CD4-positive, alpha-beta T cell (primary cell): ENCODE measurements around the gene UPK2. TPM values are rescaled to one million over a fixed set of nuclear protein-coding genes. Genes with fewer than 3 reads are reported as not detected.
"Not testable (repeated sequence)": the region's sequence is repeated elsewhere in the genome, so short reads cannot be mapped to it uniquely, and the experiment has no call there.

Experiments used
- ATAC-seq: fragments of 200-7000 bp; cut with Tn5 transposase; one replicate; pipeline ENCODE4 v1.10.0; 2022; ENCODE audit warnings: mild to moderate bottlenecking; ENCODE audit not compliant: poor library complexity
- CTCF ChIA-PET: fragments of 350-600 bp; sonication (Branson Sonifier 250); formaldehyde crosslinking; loops from one replicate; lab custom pipeline; 2021; ENCODE audit warnings: antibody characterized with exemption, inconsistent platforms; lab: Charles Lee
- POLR2A ChIA-PET: fragments of 350-600 bp; sonication (Branson Sonifier 250); formaldehyde crosslinking; loops from one replicate; lab custom pipeline; 2021; ENCODE audit warnings: antibody characterized with exemption, inconsistent platforms; lab: Charles Lee
- DNase-seq, 14 experiments: peaks; one replicate each; pipeline ENCODE4 v3.0.0-alpha.2; 2013 to 2020; ENCODE audit warnings: mixed read lengths in 2 of 14
- H3K27ac ChIP-seq, 2 donors: one replicate each; pipeline versions ENCODE4 v1.5.1 to v1.7.0; 2013; ENCODE audit warnings: low read length in 2 of 2, low read depth in 1 of 2, mild to moderate bottlenecking in 1 of 2
- H3K27me3 ChIP-seq, 2 experiments: 1 replicate in 1 of 2; 2 replicates in 1 of 2; pipeline versions ENCODE4 v1.6.1 to v1.7.0; 2013; ENCODE audit warnings: low read length in 2 of 2, control low read depth in 1 of 2, mild to moderate bottlenecking in 1 of 2, moderate library complexity in 1 of 2; ENCODE audit not compliant: insufficient read depth in 2 of 2, control insufficient read depth in 1 of 2
- H3K36me3 ChIP-seq: one replicate; pipeline ENCODE4 v1.6.1; 2013; ENCODE audit warnings: low read length, control low read depth; ENCODE audit not compliant: insufficient read depth
- H3K4me1 ChIP-seq: one replicate; pipeline ENCODE4 v1.6.1; 2013; ENCODE audit warnings: low read length, control low read depth; ENCODE audit not compliant: insufficient read depth
- H3K4me3 ChIP-seq: one replicate; pipeline ENCODE4 v1.5.1; 2013; ENCODE audit warnings: mild to moderate bottlenecking, low read length, moderate library complexity
- H3K9me3 ChIP-seq, 2 experiments: 1 replicate in 1 of 2; 2 replicates in 1 of 2; pipeline versions ENCODE4 v1.6.1 to v1.7.0; 2013; ENCODE audit warnings: low read length in 2 of 2, mild to moderate bottlenecking in 2 of 2, control low read depth in 1 of 2, moderate library complexity in 1 of 2; ENCODE audit not compliant: control insufficient read depth in 1 of 2, insufficient read depth in 1 of 2
- H3K27ac Mint-ChIP-seq: one replicate; pipeline ENCODE4 v1.8.0; 2020; ENCODE audit warnings: mixed read lengths
- H3K27me3 Mint-ChIP-seq: one replicate; pipeline ENCODE4 v1.8.0; 2021; ENCODE audit warnings: mixed read lengths
- H3K36me3 Mint-ChIP-seq: one replicate; pipeline ENCODE4 v1.8.0; 2021; ENCODE audit warnings: low read depth, mixed read lengths
- H3K4me1 Mint-ChIP-seq: one replicate; pipeline ENCODE4 v1.8.0; 2021; ENCODE audit warnings: low read depth, mixed read lengths
- H3K4me3 Mint-ChIP-seq: one replicate; pipeline ENCODE4 v1.8.0; 2020; ENCODE audit warnings: mild to moderate bottlenecking, mixed read lengths
- H3K9me3 Mint-ChIP-seq: one replicate; pipeline ENCODE4 v1.8.0; 2020; ENCODE audit warnings: mixed read lengths
- intact Hi-C, 2 experiments: fragments of 100-400 bp; cut with DNase I in 1 of 2; cut with micrococcal nuclease in 1 of 2; formaldehyde crosslinking; loops; one replicate each; pipeline versions ENCODE4 v1.15.1 to v1.9.0; 2023 to 2025; cut with DNase I, micrococcal nuclease
- total RNA-seq, 174 experiments: library from RNA in 2 of 174; stranded (reverse) in 2 of 174; gene quantifications; one replicate each; pipeline ENCODE4 v1.2.3 and lab custom pipeline; 2021 to 2026
- TF ChIP-seq, protein P1 (sequence below): fragments of 200-600 bp; IDR thresholded peaks from one replicate; pipeline ENCODE4 v1.8.0; 2022; ENCODE audit warnings: antibody characterized with exemption, mild to moderate bottlenecking

UPK2 gene
- total RNA-seq, 2 experiments from 2014 or later = 0.27 TPM; not detected in 1

- no peaks in the 10 kb centered on the region for H3K9me3 ChIP-seq
- no peaks in the 10 kb centered on the region for H3K4me1 ChIP-seq
- no peak overlapping the region for H3K4me3 ChIP-seq
- H3K27me3 Mint-ChIP-seq = peaks cover 9% of the 10 kb centered on the region
- H3K36me3 Mint-ChIP-seq = no peaks in the 10 kb centered on the region
- TF ChIP-seq, protein P1, sequence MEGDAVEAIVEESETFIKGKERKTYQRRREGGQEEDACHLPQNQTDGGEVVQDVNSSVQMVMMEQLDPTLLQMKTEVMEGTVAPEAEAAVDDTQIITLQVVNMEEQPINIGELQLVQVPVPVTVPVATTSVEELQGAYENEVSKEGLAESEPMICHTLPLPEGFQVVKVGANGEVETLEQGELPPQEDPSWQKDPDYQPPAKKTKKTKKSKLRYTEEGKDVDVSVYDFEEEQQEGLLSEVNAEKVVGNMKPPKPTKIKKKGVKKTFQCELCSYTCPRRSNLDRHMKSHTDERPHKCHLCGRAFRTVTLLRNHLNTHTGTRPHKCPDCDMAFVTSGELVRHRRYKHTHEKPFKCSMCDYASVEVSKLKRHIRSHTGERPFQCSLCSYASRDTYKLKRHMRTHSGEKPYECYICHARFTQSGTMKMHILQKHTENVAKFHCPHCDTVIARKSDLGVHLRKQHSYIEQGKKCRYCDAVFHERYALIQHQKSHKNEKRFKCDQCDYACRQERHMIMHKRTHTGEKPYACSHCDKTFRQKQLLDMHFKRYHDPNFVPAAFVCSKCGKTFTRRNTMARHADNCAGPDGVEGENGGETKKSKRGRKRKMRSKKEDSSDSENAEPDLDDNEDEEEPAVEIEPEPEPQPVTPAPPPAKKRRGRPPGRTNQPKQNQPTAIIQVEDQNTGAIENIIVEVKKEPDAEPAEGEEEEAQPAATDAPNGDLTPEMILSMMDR = no peak
- H3K27ac Mint-ChIP-seq = no peak overlapping the region
- intact Hi-C loops = no loop called here
- H3K4me1 Mint-ChIP-seq = no peaks in the 10 kb centered on the region
- peaks cover 0 to 9% of the 10 kb centered on the region in 2 experiments for H3K27me3 ChIP-seq
- no peaks in the 10 kb centered on the region for H3K9me3 Mint-ChIP-seq
- ATAC-seq (no peak), DNase-seq (no peak)
- ChIA-PET POLR2A (no interaction called here), CTCF (no interaction called here)
- H3K4me3 Mint-ChIP-seq = no peak overlapping the region
- no peak overlapping the region for H3K27ac ChIP-seq
- no peaks in the 10 kb centered on the region for H3K36me3 ChIP-seq
Observed at GRCh38 chr11:118979434-118979833, 23.3 kb downstream of the UPK2 start.

DNA sequence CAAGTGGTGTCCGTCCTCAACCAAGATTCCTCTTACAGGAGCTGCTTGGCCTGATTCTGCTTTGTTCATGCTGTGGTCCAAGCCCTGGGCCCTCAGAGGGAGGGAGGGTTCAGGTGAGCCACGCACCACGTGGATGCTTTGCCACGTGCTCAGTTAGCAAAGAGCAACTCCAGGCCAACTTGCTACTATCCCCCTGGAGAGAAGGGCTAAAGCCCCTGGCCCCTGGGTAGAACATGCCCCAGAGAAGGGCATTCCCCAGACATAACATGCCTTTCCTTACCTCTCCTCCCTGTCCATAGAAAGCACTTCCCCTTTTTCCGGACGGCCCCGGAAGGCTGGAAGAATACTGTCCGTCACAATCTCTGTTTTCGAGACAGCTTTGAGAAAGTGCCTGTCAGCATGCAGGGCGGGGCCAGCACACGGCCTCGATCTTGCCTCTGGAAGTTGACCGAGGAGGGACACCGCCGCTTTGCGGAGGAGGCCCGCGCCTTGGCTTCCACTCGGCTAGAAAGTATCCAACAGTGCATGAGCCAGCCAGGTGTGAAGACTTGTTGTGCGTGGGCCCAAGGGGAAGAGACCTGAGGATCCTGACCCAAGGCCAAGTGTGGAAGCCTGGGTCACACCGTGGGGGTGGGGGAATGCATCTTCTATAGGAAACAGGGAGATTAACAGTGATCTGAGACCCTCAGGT, 24.2 kb downstream of the UPK2 start:
- Histone ChIP-seq H3K9me3 (no peaks in the 10 kb centered on the region), H3K4me1 (no peaks in the 10 kb centered on the region), H3K36me3 (no peaks in the 10 kb centered on the region), H3K4me3 (no peak overlapping the region), H3K27ac (no peak overlapping the region), H3K27me3 (peaks cover 0 to 9% of the 10 kb centered on the region in 2 experiments)
- H3K4me1 Mint-ChIP-seq = no peaks in the 10 kb centered on the region
- no peak overlapping the region for H3K27ac Mint-ChIP-seq
- no peaks in the 10 kb centered on the region for H3K9me3 Mint-ChIP-seq
- H3K27me3 Mint-ChIP-seq = peaks cover 3% of the 10 kb centered on the region
- DNase-seq (no peak), ATAC-seq (no peak)
- H3K4me3 Mint-ChIP-seq = no peak overlapping the region
- TF ChIP-seq, protein P1 = no peak
- intact Hi-C loops = no loop called here
- CTCF ChIA-PET = no interaction called here
- no peaks in the 10 kb centered on the region for H3K36me3 Mint-ChIP-seq
- POLR2A ChIA-PET = no interaction called here

DNA sequence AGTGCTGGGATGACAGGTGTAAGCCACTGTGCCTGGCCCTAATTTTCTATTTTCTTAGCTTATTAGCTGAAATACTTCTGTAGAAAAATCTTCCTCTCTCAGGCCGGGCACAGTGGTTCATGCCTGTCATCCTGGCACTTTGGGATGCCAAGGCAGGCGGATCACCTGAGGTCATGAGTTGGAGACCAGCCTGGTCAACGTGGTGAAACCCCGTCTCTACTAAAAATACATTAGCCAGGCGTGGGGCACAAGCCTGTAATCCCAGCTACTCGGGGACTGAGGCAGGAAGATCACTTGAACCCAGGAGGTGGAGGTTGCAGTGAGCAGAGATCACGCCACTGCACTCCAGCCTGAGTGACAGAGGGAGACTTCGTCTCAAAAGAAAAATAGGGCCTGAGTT, 28.2 kb downstream of the UPK2 start:
- H3K27me3 ChIP-seq, CTCF ChIA-PET, H3K4me3 Mint-ChIP-seq, H3K4me3 ChIP-seq, DNase-seq, H3K27ac ChIP-seq, H3K36me3 ChIP-seq, H3K4me1 ChIP-seq, H3K9me3 ChIP-seq, H3K27me3 Mint-ChIP-seq, H3K27ac Mint-ChIP-seq, intact Hi-C loops, H3K36me3 Mint-ChIP-seq, H3K9me3 Mint-ChIP-seq, H3K4me1 Mint-ChIP-seq, ATAC-seq: not testable (repeated sequence)
- POLR2A ChIA-PET = interaction anchor here (0.5 to 1.5 kb wide), 4 partner anchors 54 to 148 kb away, joined by 3 read pairs; no protein-coding TSS in a partner anchor

GRCh38 chr11:118984825-118985224, 28.7 kb downstream of the UPK2 start:
- DNase-seq (no peak), ATAC-seq (no peak)
- H3K27ac ChIP-seq = no peak overlapping the region
- Mint-ChIP-seq H3K27me3 (no peaks in the 10 kb centered on the region), H3K4me3 (no peak overlapping the region), H3K36me3 (no peaks in the 10 kb centered on the region), H3K27ac (no peak overlapping the region), H3K9me3 (no peaks in the 10 kb centered on the region), H3K4me1 (no peaks in the 10 kb centered on the region)
- no peaks in the 10 kb centered on the region for H3K36me3 ChIP-seq
- TF ChIP-seq, protein P1 = no peak
- CTCF ChIA-PET = no interaction called here
- intact Hi-C loops = no loop called here
- H3K9me3 ChIP-seq = no peaks in the 10 kb centered on the region
- no peak overlapping the region for H3K4me3 ChIP-seq
- no peaks in the 10 kb centered on the region for H3K4me1 ChIP-seq
- no peaks in the 10 kb centered on the region for H3K27me3 ChIP-seq
- POLR2A ChIA-PET = interaction anchor here (0.5 to 1.5 kb wide), 4 partner anchors 13 to 148 kb away, joined by 3 read pairs; partner anchors contain the start of gene CENATAC
